Measurements from ENCODE around the gene GLOD4.
"Not testable (repeated sequence)": the region's sequence is repeated elsewhere in the genome, so short reads cannot be mapped to it uniquely, and the experiment has no call there.

Gene GLOD4

GRCh38 chr17:781805-782731 lies at the start of gene GLOD4, which contains the start of gene MRM3:
GLOD4 (minus strand) TSS chr17:782280; CDS start chr17:782255, 25 bp downstream.
MRM3 (plus strand) TSS chr17:782353; CDS start chr17:782379, 26 bp downstream.
- peak; percentile 96 for DNase-seq

GRCh38 chr17:830950-831349 lies 48.9 kb upstream of the GLOD4 start:
- no peak for DNase-seq

GRCh38 chr17:830381-830780 lies 48.3 kb upstream of the GLOD4 start:
- no peak for DNase-seq

- not testable (repeated sequence) for DNase-seq
Measured at GRCh38 chr17:829614-830013, 47.5 kb upstream of the GLOD4 start.

GRCh38 chr17:828761-829160 lies 46.7 kb upstream of the GLOD4 start:
- DNase-seq, result no peak

GRCh38 chr17:826778-827177 lies 44.7 kb upstream of the GLOD4 start:
- no peak for DNase-seq

- no peak for DNase-seq
Measured at GRCh38 chr17:825216-825615, 43.1 kb upstream of the GLOD4 start.

- no peak for DNase-seq
Measured at GRCh38 chr17:824378-824777, 42.3 kb upstream of the GLOD4 start.

GRCh38 chr17:823501-823902 lies 41.4 kb upstream of the GLOD4 start:
- DNase-seq, result no peak

- DNase-seq, result no peak
Measured at GRCh38 chr17:819251-819650, 37.2 kb upstream of the GLOD4 start.

GRCh38 chr17:814371-814770 lies 32.3 kb upstream of the GLOD4 start:
- DNase-seq, result no peak

GRCh38 chr17:812638-813204 lies 30.6 kb upstream of the GLOD4 start:
- DNase-seq, result no peak

- DNase-seq, result no peak
Measured at GRCh38 chr17:811051-811784, 29.1 kb upstream of the GLOD4 start.

- no peak for DNase-seq
Measured at GRCh38 chr17:807523-808294, 25.6 kb upstream of the GLOD4 start.

- no peak for DNase-seq
Measured at GRCh38 chr17:806781-807522, 24.9 kb upstream of the GLOD4 start.

GRCh38 chr17:806346-806745 lies 24.3 kb upstream of the GLOD4 start:
- DNase-seq, result no peak

- DNase-seq, result not testable (repeated sequence)
Measured at GRCh38 chr17:805886-806285, 23.8 kb upstream of the GLOD4 start.

- no peak for DNase-seq
Measured at GRCh38 chr17:804541-805435, 22.7 kb upstream of the GLOD4 start.

- DNase-seq, result no peak
Measured at GRCh38 chr17:802901-803881, 21.1 kb upstream of the GLOD4 start.

GRCh38 chr17:802481-802880 lies 20.4 kb upstream of the GLOD4 start:
- DNase-seq, result no peak
